Naive thymus-derived CD8-positive, alpha-beta T cell (primary cell): ENCODE data around the gene PSEN1. TPM values are rescaled to one million over a fixed set of nuclear protein-coding genes. Genes with fewer than 3 reads are reported as not detected.

Experiments
- ATAC-seq, 2 donors: fragments of 150-1000 bp; cut with Tn5 transposase in 1 of 2; sonication (Bioruptor Pico), chemical (Tn5 transposase) in 1 of 2; 1 replicate in 1 of 2; 2 replicates in 1 of 2; pipeline ENCODE4 v1.10.0; 2021; ENCODE audit warnings: mild to moderate bottlenecking in 2 of 2, moderate library complexity in 2 of 2
- POLR2A ChIA-PET: fragments of 350-600 bp; sonication (Branson Sonifier 250); formaldehyde crosslinking; loops from one replicate; lab custom pipeline; 2021; ENCODE audit warnings: antibody characterized with exemption; lab: Charles Lee
- DNase-seq, 10 donors: peaks; one replicate each; pipeline versions ENCODE4 v3.0.0 to v3.0.0-alpha.2; 2020 to 2022
- H3K27ac Mint-ChIP-seq, 10 donors: one replicate each; pipeline ENCODE4 v1.8.0; 2020 to 2022; ENCODE audit warnings: mild to moderate bottlenecking in 10 of 10, mixed read lengths in 10 of 10, moderate library complexity in 4 of 10, inconsistent platforms in 1 of 10
- H3K27me3 Mint-ChIP-seq, 5 donors: one replicate each; pipeline ENCODE4 v1.8.0; 2021 to 2022; ENCODE audit warnings: mixed read lengths in 5 of 5
- H3K36me3 Mint-ChIP-seq, 3 donors: one replicate each; pipeline ENCODE4 v1.8.0; 2020 to 2022; ENCODE audit warnings: mixed read lengths in 3 of 3, mild to moderate bottlenecking in 2 of 3, inconsistent platforms in 1 of 3
- H3K4me1 Mint-ChIP-seq, 4 donors: one replicate each; pipeline ENCODE4 v1.8.0; 2021 to 2022; ENCODE audit warnings: mixed read lengths in 4 of 4
- H3K4me3 Mint-ChIP-seq, 10 donors: one replicate each; pipeline ENCODE4 v1.8.0; 2020 to 2022; ENCODE audit warnings: mild to moderate bottlenecking in 10 of 10, mixed read lengths in 10 of 10, moderate library complexity in 6 of 10, inconsistent platforms in 1 of 10
- H3K9me3 Mint-ChIP-seq, 9 donors: one replicate each; pipeline ENCODE4 v1.8.0; 2020 to 2022; ENCODE audit warnings: mixed read lengths in 9 of 9, mild to moderate bottlenecking in 3 of 9, inconsistent platforms in 1 of 9, moderate library complexity in 1 of 9
- polyA plus RNA-seq, 3 donors: library from polyadenylated mRNA; unstranded; fragments of 300-500 nt; fragmentation: Illumina TruSeq; gene quantifications; one replicate each; pipeline ENCODE4 v1.2.3, GENCODE V29; 2021
- total RNA-seq, 8 experiments: library from RNA in 2 of 8; stranded (reverse) in 2 of 8; gene quantifications; one replicate each; pipeline ENCODE4 v1.2.3 and lab custom pipeline; 2021 to 2026

PSEN1 gene
- total and polyA plus RNA-seq, 5 experiments from 2014 or later, result 14.7 to 46.3 (median 26.1) TPM

DNA sequence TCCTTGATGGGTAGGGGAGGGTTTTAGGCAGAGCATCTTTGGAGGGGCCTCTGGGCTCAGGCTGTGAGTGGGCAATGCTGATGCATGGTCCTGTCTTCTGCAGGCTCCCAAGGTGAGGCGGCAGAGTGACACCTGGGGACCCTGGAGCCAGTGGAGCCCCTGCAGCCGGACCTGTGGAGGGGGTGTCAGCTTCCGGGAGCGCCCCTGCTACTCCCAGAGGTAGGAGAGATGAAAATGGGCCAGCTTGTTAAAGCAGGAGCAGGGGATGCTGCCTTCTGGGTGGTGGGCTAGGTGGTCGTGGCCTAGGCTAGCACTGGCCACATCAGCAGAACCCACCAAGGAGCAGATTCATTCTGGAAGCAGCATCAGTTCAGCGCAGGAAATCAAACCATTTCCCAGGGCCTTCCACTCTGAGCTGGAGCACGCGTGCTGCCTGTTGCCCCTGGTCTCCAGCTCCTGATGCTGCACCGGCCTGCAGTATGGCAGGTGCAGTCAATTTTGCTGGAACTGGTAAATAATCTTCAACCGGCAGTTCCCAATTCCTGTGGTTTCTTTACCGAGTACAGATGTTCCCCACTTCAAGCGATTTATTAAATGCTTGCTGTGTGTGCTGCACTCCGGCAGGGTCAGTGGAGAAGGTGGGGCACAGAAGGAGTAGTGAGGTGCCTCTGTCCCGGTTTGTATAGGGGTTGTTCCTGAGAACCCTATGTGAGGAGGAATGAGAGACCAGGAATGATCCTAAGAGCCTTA lies 108.4 kb downstream of the PSEN1 start:
- peak overlapping the region in 2 of 10 donors; percentile 18 to 69 for H3K27ac Mint-ChIP-seq
- DNase-seq (no peak), ATAC-seq (no peak)
- peaks cover 19 to 54% (median 31%) of the 10 kb centered on the region in 4 donors for H3K4me1 Mint-ChIP-seq
- H3K4me3 Mint-ChIP-seq, result peak overlapping the region; percentile 38 to 88 (median 76)
- H3K9me3 Mint-ChIP-seq, result peaks cover 0 to 2% (median 0%) of the 10 kb centered on the region in 9 donors
- POLR2A ChIA-PET, result no interaction called here
- peaks cover 16 to 56% (median 28%) of the 10 kb centered on the region in 5 donors for H3K27me3 Mint-ChIP-seq
- peaks cover 0 to 3% (median 0%) of the 10 kb centered on the region in 3 donors for H3K36me3 Mint-ChIP-seq

DNA sequence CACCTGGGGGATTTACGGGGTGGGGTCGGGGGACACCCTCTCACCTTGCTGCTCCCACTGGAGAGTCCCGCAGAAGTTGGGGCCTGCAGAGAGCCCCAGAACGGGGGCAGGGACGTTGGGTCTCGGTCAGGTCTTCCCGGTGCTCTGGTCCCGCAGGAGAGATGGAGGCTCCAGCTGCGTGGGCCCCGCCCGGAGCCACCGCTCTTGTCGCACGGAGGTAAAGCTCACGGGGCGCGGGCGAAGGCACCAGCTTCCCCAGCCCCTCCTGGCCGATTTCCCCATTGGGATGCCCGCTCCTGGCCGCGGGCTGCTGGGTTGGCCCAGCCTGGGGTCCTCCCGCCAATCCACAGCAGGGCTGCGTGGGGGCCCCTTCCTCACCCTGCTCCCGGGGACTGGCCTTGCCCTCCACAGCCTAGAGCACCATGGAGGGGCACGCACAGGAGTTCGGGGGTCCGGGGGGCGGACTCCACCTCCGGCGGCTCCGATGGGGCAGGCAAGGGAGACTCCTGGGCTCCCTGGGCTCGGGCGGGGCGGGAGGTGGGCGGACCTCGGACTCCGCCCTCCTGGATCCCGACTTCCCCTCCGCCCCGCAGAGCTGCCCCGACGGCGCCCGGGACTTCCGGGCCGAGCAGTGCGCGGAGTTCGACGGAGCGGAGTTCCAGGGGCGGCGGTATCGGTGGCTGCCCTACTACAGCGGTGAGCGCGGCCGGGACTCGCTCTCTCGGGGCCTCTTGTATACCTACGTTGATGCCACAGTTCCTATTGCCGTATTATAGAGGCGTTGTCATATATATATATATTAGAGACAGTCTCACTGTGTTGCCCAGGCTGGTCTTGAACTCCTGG lies 109.4 kb downstream of the PSEN1 start:
- peak; percentile 83 to 94 for ATAC-seq
- peak in 9 of 10 donors; percentile 18 to 61 (median 40) for DNase-seq
- Mint-ChIP-seq H3K27ac (peak overlapping the region in 2 of 10 donors; percentile 36 to 92), H3K27me3 (peaks cover 15 to 46% (median 25%) of the 10 kb centered on the region in 5 donors), H3K9me3 (peaks cover 0 to 2% (median 0%) of the 10 kb centered on the region in 9 donors), H3K4me1 (peaks cover 20 to 49% (median 31%) of the 10 kb centered on the region in 4 donors), H3K36me3 (peaks cover 0 to 3% (median 0%) of the 10 kb centered on the region in 3 donors), H3K4me3 (peak overlapping the region; percentile 62 to 91 (median 83))
- POLR2A ChIA-PET, result interaction anchor here (0.7 kb wide), 1 partner anchor 1806 kb away, joined by 3 read pairs; no protein-coding TSS in a partner anchor

DNA sequence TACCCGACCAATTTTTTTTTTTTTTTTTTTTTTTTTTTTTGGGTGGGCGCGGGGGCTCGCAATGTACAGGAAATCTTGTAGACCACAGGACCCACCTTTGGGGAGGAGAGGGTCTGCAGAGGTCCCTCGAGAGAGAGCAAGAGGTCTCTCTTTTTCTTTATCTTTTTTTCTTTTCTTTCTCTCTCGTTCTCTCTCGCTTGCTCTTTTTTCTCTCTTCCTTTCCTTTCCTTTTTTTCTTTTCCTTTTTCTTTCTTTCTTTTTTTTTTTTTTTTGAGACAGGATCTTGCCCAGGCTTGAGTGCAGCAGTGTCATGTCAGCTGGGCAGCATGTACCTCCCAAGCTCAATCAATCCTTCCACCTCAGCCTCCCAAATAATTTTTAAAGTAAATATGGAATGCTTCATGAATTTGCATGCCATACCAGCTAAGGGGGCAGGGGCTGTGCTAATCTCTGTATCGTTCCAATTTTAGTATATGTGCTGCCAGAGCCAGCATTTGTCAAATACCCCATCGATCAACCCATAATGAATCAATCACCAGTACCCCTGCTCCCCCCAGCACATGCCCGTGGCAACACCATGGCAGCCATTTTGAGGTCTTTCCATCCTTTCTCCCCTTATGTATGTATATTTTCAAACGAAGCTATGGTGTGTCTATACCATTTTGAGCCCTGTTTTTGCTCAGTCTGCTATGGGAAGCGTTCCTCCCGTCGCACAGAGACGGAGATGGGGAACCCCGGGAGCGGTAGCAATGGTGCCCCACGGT lies 110.3 kb downstream of the PSEN1 start:
- no peak for ATAC-seq
- peak overlapping the region; percentile 43 to 91 (median 84) for H3K4me3 Mint-ChIP-seq
- POLR2A ChIA-PET, result interaction anchor here (0.6 to 0.7 kb wide), 2 partner anchors 49 to 59 kb away, joined by 5 to 6 read pairs; no protein-coding TSS in a partner anchor
- DNase-seq, result no peak
- H3K27ac Mint-ChIP-seq, result peak overlapping the region in 6 of 10 donors; percentile 4 to 92 (median 53)
- peaks cover 0 to 2% (median 0%) of the 10 kb centered on the region in 9 donors for H3K9me3 Mint-ChIP-seq
- peaks cover 20 to 40% (median 31%) of the 10 kb centered on the region in 4 donors for H3K4me1 Mint-ChIP-seq
- peaks cover 13 to 37% (median 21%) of the 10 kb centered on the region in 5 donors for H3K27me3 Mint-ChIP-seq
- peaks cover 0 to 2% (median 0%) of the 10 kb centered on the region in 3 donors for H3K36me3 Mint-ChIP-seq

DNA sequence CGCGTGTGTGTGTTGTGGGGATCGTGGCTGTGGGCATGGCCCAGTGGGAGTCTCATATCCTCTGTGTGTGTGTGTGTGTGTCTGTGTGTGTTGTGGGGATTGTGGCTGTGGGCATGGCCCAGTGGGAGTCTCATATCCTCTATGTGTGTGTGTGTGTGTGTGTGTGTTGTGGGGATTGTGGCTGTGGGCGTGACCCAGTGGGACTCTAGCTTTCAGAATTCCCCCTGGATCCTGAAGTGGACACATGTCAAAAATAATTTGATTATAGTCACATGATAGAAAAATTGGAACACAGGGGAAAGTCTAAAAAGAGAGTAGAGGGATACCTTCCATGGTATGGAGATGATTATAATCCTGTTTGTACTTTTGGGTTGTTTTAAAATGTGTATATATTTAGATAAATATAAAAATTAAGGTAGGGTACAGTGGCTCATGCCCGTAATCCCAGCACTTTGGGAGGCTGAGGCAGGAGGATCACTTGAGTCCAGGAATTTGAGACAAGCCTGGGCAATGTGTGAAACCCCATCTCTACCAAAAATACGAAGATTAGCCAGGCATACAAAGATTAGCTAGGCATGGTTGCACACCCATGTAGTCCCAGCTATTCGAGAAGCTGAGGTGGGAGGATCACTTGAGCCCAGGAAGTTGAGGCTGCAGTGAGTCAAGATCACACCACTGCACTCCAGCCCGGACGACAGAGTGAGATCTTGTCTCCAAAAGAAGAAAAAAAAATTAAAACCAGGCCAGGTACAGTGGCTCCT lies 112.0 kb downstream of the PSEN1 start:
- Mint-ChIP-seq H3K4me1 (peaks cover 19 to 27% (median 25%) of the 10 kb centered on the region in 4 donors), H3K36me3 (no peaks in the 10 kb centered on the region), H3K4me3 (peak overlapping the region in 3 of 10 donors; percentile 5 to 82 (median 39)), H3K27ac (peak overlapping the region in 4 of 10 donors; percentile 4 to 92 (median 36)), H3K9me3 (peaks cover 0 to 2% (median 0%) of the 10 kb centered on the region in 9 donors), H3K27me3 (peaks cover 7 to 20% (median 10%) of the 10 kb centered on the region in 5 donors)
- ATAC-seq (no peak), DNase-seq (no peak)
- POLR2A ChIA-PET, result no interaction called here

DNA sequence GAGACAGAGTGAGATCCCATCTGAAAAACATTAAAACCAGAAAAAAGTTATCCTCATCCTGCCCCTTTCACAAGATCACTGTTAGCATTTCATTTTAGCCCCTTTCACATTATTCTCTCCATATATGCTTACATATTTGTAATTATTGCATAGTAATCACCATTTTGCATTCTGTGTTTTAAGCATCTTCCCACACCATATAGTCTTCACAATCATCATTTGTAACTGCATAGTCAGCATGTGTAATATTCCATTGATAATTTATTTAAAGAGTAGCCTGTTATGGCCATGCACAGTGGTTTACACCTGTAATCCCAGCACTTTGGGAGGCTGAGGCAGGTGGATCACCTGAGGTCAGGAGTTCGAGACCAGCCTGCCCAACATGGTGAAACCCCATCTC lies 112.8 kb downstream of the PSEN1 start:
- Mint-ChIP-seq H3K4me3 (peak overlapping the region in 1 of 10 donors; percentile 9), H3K4me1 (peaks cover 19 to 27% (median 22%) of the 10 kb centered on the region in 4 donors), H3K27me3 (peaks cover 1 to 13% (median 4%) of the 10 kb centered on the region in 5 donors), H3K36me3 (no peaks in the 10 kb centered on the region), H3K27ac (no peak overlapping the region), H3K9me3 (peaks cover 0 to 2% (median 0%) of the 10 kb centered on the region in 9 donors)
- no peak for ATAC-seq
- POLR2A ChIA-PET, result no interaction called here
- DNase-seq, result no peak

DNA sequence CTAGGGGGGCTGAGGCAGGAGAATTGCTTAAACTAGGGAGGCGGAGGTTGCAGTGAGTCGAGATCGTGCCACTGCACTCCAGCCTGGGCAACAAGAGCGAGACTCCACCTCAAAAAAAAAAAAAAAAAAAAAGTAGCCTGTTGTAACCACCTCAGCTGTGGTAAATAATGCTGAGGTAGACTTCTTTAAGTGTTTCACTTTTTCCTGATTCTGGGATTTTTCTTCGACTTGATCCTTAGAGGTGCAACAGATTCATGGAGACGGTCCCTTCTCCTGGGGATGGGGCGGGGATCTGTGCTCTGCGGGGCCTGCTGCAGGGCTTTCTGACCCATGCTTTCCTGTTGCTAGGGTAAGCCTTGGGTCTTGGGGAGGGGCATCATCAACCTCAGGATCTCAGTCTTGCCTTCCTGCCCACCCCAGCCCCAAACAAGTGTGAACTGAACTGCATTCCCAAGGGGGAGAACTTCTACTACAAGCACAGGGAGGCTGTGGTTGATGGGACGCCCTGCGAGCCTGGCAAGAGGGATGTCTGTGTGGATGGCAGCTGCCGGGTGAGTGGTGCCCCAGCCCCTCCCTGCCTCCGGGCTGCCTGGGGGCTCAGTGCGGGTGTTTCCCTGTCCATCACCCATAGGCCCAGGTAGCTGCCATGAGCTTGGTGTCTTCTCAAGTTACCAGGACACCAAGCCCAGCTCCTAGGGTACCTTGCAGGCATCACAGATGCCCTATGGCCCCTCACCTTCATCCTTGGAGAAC lies 113.4 kb downstream of the PSEN1 start:
- DNase-seq, result peak in 1 of 10 donors; percentile 44
- no peak for ATAC-seq
- no peak overlapping the region for H3K4me3 Mint-ChIP-seq
- peaks cover 0 to 2% (median 0%) of the 10 kb centered on the region in 9 donors for H3K9me3 Mint-ChIP-seq
- peaks cover 19 to 26% (median 22%) of the 10 kb centered on the region in 4 donors for H3K4me1 Mint-ChIP-seq
- H3K27me3 Mint-ChIP-seq, result peaks cover 0 to 8% (median 4%) of the 10 kb centered on the region in 5 donors
- peak overlapping the region in 1 of 10 donors; percentile 60 for H3K27ac Mint-ChIP-seq
- POLR2A ChIA-PET, result no interaction called here
- no peaks in the 10 kb centered on the region for H3K36me3 Mint-ChIP-seq

DNA sequence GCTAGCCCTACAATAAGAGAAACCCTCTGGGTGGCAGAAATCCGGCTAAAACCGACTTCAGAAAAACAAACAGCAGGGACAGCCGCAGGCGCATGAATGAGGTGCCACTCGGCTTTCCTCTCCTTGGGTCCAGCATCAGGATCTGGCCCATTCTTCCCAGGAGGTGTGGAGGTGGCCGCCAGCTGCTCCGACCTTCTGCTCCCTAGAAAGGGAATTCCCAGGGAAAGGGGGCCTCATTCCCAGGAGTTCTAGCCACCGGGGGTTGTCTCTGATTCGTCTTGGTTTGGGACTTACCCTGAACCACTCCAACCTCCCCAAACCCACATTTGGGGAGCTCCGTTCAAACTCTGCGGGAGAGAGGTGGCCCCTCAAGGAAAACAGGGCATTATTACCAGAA lies 114.0 kb downstream of the PSEN1 start:
- DNase-seq (no peak), ATAC-seq (no peak)
- Mint-ChIP-seq H3K9me3 (peaks cover 0 to 2% (median 0%) of the 10 kb centered on the region in 9 donors), H3K27ac (no peak overlapping the region), H3K36me3 (no peaks in the 10 kb centered on the region), H3K4me3 (no peak overlapping the region), H3K4me1 (peaks cover 17 to 21% (median 19%) of the 10 kb centered on the region in 4 donors), H3K27me3 (peaks cover 0 to 2% (median 0%) of the 10 kb centered on the region in 5 donors)
- POLR2A ChIA-PET, result no interaction called here

DNA sequence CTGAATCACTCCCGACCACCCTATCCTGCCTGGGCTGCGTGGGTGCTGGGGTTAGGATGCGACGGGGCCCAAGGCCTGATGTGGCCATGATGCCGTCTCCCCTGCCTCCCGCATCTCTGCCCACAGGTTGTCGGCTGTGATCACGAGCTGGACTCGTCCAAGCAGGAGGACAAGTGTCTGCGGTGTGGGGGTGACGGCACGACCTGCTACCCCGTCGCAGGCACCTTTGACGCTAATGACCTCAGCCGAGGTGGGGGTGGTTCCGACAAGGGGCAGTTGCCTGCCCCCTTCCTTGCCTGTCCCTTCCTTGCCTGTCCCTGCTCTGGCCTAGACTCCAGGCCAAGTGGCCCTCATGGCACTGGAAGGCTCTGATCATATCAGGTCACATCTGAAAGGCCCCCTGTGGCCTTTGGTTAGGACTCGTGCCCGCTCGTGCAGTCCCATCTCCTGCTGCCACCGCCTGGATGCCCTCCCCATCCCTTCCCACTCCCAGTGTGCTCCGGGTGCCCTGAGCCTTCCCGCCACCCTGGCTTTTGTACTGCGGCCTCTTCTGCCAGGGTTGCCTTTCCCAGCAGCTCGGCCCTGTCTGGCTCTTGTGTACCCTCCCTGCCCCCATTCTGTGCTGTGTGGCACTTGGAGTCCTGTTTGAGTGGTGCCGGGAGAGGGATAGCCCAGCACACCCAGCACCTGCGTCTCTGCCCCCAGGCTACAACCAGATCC lies 114.6 kb downstream of the PSEN1 start:
- H3K4me3 Mint-ChIP-seq, result peak overlapping the region in 1 of 10 donors; percentile 30
- peaks cover 0 to 2% (median 0%) of the 10 kb centered on the region in 9 donors for H3K9me3 Mint-ChIP-seq
- DNase-seq (peak in 1 of 10 donors; percentile 45), ATAC-seq (no peak)
- POLR2A ChIA-PET, result no interaction called here
- H3K27ac Mint-ChIP-seq, result no peak overlapping the region
- H3K36me3 Mint-ChIP-seq, result no peaks in the 10 kb centered on the region
- peaks cover 0 to 2% (median 0%) of the 10 kb centered on the region in 5 donors for H3K27me3 Mint-ChIP-seq
- peaks cover 17 to 20% (median 20%) of the 10 kb centered on the region in 4 donors for H3K4me1 Mint-ChIP-seq

DNA sequence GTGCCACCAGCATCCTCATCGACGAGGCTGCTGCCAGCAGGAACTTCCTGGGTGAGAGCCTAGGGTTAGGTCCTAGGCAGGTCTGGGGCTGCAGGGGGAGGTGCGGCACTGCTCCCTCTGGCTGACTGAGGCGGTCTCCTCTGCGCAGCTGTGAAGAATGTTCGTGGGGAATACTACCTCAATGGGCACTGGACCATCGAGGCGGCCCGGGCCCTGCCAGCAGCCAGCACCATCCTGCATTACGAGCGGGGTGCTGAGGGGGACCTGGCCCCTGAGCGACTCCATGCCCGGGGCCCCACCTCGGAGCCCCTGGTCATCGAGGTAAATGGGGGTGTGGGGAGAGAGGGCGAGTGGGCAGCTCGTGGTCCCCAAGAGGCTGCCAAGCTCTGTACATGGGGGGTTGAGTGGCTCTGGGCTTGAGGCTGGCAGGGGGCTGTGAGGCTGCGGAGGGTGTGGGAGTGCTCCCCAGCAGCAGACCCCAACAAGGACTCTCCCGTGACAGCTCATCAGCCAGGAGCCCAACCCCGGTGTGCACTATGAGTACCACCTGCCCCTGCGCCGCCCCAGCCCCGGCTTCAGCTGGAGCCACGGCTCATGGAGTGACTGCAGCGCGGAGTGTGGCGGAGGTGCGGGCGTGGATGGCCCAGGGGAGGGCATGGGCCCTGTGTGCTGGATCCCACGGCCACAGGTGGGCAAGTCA lies 115.4 kb downstream of the PSEN1 start:
- DNase-seq (peak in 1 of 10 donors; percentile 50), ATAC-seq (no peak)
- Mint-ChIP-seq H3K27me3 (peaks cover 0 to 2% (median 0%) of the 10 kb centered on the region in 5 donors), H3K27ac (no peak overlapping the region), H3K4me1 (peaks cover 13 to 20% (median 16%) of the 10 kb centered on the region in 4 donors), H3K36me3 (no peaks in the 10 kb centered on the region), H3K9me3 (peaks cover 0 to 2% (median 0%) of the 10 kb centered on the region in 9 donors), H3K4me3 (no peak overlapping the region)
- POLR2A ChIA-PET, result no interaction called here
